HG02973 (cell line): ENCODE data around the gene FEN1.

Source experiments
- ATAC-seq: cut with Tn5 transposase; IDR thresholded peaks from one replicate; pipeline ENCODE4 v1.9.1; 2021; ENCODE audit warnings: moderate library complexity; ENCODE audit not compliant: unreplicated experiment

Gene FEN1

DNA sequence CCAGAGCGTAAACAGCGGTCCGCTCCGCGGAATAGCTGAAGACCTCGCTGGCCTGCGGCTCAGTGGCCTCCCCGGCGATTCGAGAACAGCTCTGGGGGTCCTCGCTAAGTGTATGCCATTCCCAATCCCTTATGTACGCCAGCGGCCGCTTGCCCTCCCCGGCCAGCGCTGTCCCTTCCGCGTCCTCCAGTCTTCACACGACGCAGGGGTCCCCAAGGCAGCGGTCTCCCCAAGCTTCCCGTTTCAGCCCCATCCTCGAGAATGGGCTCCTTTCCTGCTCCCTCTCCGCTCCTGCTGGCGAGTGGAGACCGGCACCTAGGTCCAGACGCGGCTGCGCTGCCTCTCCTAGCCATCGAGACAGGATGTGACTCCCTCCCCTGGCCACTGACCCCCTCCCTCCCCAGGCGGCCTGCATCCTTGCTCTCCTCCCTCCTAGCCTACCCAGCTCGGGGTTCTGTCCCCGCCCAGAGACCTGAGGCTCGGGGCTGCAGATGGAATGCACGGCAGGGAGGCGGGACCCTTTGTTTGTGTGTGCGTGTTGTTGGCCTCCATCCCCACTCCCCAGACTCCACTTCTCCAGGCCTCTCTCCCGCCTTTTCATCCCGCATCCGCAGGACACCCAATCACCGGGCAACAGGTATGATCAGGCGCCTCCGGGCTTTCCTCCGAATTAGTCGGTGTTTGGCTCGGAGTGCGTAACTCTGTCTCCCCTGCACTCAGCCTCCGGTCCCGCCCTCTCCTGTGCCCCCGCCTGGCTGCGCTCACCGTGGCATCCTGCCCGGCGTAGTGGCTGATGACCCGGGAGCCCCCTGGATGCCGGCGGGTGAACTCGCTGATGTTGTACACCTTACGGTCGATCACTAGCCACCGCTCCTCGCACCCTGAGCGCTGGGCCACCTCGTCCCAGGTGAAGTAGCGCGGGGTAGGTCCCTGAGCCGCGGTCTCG is 23.4 kb downstream of the FEN1 start:
- peak; percentile 29 for ATAC-seq

DNA sequence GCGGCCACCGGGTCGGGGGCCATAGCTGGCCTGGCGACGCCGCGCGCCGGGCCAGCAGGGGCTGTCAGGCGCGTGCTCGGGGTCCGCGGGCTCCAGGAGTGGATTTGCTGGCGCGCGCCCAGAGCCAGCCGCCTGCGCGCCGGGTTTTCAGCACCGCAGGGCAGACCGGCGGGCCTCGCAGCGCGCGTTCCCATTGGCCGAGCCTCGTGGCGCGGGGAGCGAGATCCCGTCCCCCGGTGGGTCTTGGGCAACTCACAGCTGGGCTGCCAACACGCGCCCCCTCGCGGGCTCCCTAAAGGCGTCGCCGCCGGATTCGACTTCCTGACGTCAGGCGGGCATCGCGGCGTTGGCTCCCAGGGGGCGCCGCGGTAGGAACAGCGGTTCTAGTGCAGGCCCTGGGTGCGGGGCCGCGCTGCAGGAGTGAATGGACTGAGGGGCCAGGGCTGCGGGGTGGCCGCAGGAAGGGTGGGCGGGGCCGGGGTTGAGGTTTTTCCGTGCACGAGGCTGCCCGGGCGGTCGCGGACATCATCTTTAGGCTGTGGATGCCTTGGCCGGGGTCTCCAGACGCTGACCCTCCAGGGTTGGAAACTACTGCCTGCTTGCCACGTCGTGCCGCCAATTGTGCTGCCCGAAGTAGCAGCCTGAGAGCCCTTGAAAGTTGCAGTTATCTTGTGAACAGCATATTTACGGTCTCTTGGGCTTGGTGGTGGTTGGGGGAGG is 24.2 kb downstream of the FEN1 start, which contains the start of gene FADS1:
TSS of gene FADS1 (minus strand) at position 268 of the 720 bp plus-strand sequence. CDS start at position 194, 74 bp downstream.
- ATAC-seq = no peak

DNA sequence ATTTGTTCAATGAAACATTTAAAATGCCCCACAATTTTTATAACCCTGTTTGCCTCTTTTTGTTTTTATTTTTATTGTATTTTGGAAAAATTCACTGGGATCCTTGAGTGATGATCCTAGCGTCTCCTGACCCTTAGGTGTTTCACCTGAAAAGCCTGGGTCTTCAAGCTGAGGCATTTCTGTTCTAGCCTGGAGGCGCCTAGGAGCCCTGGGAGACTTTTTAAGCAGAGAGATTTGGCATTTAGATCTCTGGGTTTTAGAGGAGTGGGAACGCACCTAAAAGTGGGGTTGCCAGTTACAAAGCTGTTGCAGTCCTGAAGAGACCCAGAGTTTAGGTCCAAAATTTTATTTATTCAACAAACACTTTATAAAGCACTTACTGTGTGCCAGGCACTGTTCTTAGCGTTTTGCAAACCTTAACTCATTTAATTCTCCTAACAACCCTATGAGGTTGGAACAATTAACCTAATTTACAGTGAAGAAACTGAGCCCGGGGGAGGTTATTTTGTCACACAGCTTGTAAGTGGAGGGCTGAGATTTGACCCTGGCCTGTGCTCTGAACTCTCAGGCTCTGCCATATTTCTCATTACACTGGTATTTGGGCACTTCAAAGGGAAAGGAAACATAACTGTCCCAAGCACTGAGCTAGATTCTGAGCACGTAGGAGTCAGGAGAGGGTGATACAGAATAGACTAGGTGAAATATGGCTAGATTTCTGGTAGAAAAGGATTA is 24.9 kb downstream of the FEN1 start:
- ATAC-seq = no peak

DNA sequence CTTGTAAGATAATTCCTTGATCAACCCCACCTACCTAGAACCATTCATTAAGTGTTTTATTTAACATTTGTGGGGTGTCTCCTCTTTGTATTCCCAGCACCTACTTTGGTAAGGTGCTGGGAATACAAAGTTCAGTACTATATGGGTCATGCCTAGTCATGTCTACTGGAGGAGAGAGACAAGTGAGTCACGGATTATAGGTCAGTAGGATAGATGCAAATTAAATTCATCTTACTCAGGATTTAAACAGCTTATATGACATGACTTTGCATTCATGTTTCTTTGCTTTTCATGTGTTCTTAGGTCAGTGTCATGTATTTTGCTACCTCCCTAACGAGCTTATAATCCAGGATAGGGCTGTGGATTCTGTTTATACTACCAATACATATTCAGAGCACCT is 27.5 kb downstream of the FEN1 start:
- no peak for ATAC-seq

DNA sequence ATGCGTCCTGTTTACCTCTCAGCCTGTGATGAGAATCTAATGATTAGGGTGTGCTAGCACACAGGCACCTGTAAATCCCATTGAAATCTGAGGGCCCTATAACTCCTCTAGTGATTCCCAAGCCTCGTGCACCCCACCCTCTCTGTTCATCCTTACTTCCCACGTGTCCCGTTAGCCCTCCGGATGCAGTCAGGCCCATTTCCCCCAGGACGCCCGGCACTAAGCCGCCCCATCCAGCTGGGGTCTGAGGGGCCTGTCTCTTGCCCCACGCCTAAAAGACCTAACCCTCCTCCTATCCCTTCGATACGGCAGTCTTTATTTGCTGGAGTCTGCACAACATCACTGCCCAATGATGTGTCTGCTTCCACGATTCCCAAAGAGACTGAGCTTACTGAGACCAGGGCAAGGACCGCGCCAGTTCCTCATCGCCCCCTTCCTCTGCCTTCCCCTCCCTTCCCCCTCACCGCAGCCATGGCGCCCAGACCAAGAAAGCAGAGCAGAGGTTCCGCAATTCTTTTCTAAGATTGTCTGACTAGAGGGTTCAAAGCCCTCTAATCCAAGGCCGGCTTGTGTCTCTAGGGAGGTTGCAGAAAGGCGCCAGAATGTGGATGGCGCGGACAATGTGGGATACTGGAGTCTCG is 34.3 kb downstream of the FEN1 start:
- peak; percentile 5 for ATAC-seq

DNA sequence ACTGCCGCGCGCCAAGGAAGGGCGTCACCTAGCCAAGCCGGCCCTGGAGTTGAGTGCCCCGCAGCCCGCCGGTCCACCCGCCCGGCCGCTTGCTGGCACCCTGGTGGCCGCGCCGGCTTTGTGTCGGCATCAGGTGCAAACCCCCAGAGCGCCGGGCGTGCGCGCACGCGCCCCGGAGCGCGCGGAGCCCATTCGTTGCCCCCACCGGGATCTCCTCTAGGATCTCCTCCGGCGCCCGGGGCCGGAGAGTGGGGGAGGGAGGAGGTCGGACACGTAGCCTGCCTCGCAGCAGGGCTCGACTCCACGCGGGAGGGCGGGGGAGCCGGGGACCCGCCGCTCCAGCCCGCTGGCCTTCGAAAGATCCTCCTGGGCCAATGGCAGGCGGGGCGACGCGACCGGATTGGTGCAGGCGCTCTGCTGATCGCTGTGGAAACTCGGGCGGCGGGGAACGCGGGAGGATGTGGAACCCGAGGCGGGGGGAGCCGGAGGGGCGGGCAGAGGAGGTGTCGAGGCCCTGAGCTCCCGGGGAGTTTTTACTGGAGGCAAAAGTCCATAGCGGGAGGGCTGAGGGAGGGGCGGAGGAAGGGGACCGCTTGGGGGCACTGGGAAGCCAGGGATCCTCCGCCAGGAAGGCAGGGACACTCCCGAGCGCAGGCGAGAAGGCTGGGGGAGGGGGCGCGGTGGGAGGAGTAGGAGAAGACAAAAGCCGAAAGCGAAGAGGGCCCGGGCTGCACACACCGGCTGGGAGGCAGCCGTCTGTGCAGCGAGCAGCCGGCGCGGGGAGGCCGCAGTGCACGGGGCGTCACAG is 35.1 kb downstream of the FEN1 start, which contains the start of gene FADS2:
TSS of gene FADS2 (plus strand) at position 730 of the 808 bp plus-strand sequence. CDS start 91 bp downstream, outside the sequence.
- ATAC-seq = peak; percentile 58

DNA sequence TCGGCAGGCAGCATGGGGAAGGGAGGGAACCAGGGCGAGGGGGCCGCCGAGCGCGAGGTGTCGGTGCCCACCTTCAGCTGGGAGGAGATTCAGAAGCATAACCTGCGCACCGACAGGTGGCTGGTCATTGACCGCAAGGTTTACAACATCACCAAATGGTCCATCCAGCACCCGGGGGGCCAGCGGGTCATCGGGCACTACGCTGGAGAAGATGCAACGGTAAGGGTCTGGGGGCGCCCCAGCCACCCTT is 35.6 kb downstream of the FEN1 start:
- no peak for ATAC-seq

DNA sequence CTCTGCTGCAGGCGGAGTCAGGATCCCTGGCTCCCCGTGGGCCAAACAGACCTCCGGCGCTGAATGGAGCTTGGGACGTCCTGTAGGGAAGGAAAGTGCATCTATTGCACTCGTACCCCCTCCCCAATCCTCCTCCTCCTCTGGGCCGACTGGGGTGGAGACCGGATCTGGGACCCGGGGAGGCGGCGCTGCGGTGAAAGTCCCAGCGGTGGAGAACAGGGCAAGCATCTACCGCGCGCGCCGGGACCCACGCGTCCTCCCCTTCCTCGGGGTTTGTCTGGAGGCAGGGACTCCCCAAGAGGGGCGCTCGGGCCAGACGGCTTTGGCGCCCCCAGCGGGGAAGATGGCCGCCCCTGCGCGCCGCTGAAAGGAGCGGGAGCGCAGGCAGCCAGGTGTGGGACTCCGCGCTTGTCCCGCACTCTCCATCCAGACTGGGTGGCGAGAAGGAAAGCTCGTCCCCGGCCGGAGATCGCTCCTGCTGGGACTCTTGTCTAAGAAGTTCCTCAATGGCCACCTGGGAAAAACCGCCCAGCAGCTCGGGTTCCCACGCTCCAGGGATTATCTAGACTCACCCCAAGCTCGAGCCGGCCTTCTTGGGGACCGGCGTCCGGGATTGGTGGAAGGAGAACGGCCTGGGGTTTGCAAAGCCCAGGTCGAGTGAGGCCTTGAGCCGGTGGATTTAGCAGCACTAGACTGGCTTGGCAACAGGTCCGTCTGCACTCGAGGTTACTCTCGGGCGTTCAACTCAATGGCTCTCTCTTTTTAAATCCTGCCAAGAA is 36.1 kb downstream of the FEN1 start:
- ATAC-seq = peak; percentile 24

DNA sequence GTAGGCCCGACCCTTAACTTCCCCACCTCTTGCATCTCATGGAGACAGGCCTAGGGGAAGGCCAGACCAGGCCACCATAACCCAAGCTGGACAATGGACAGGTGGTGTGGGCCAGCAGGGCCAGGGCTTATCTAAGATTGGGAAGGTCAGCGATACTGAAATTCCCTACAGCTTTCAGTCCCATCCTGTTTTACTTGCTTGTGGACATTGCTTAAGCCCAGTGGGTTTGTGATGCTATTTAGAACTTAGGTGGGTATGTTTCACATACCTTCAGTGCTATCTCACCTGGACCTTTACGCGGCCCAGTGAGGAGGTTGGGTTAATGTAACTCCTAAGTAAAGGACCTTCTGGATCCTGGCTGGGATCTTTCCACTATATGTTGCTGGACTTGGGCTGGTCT is 37.1 kb downstream of the FEN1 start:
- ATAC-seq = no peak

DNA sequence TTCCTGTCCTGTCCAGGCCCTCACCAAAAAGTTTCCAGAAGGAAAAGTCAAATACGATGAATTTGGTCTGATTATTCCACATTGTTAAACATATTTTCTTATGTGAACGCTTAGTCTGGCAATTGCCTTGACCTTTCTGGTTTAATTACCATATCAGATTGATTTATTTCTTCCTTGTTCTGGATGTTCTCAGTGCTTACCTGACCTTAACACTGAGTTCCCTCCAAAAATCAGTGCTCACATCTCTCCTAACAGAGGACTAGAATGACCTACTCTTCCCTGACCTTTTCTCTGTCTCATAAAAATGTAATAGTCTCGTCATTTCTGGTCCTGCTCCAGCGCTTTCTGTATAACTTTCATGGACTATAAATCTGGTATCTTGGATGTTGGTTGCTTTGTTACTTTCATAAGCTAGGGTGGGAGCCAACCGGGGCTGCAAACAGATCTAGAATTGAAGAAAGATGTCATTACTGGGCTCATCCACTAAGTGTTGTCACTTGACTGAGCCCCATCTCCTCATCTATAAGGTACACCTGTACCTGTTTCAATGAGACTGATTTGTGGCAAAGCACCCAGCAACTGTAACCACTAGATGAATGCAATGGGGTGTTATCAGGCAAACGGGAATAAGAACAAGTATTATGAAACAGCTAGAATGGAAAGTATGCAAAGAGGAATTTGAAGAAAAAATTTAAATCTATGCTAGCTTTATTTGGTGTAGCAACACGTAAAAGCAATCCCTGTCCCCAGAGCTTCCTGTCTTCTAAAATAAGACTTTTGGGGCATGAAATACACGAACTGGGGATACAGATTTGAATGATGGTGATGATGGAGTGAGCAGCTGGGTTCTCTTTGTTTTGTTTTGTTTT is 37.8 kb downstream of the FEN1 start:
- ATAC-seq = no peak

DNA sequence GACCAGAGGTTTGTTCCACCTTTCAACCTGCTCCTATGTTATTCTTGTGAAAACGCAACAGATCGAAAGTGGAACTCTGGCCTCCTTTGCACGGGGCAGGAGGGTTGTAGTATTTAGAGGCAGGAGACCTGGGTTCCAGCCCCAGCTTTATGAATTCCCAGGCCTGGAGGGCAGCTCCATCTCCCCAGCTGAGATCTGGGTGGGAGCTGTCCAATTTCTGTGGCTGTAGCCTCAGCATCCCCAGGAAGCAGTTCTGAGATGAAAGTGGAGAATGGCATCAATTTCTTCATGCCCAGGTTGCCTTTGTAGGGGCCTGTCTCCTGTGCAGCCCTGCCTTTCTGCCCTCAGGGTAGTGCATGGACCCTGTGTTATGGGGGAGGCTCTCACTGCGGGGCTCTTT is 39.5 kb downstream of the FEN1 start:
- no peak for ATAC-seq

DNA sequence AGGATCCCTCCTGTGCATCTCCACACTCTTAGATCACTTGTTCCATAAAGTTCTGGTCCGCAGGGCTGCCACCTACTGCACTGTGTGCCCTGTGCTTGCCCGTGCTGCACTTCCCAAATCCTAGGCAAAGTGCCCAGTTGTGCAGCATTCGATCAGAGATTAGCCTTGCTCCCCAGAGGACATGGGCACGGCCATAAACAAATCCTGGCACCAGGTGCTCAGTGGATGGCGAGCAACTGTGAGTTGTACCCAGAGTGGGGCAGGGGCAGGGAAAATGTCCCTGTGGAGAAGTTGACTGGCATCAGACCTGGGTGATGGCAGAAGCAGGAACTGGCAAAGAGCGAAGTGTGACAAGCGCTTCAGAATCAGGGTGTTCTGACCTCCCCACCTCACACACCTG is 40.0 kb downstream of the FEN1 start:
- no peak for ATAC-seq

DNA sequence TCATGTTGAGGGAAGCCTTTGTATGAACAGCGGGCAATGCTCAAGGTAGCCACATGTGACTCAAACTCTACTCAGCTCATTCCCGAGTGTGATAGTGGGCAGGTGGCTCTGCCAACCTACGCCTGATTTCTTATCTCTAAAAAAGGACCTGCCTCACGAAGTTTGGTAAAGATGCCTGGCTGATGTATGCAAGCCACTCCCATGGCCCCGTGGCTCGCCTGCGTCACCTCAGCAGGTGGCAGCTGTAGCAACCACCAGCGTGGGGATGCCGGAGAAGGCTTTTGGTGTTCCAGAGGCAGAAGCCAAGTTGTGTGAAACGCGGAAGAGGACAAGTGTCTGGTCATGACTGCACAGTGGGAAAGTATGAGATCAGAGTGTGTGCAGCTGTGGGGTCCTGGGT is 40.8 kb downstream of the FEN1 start:
- no peak for ATAC-seq

DNA sequence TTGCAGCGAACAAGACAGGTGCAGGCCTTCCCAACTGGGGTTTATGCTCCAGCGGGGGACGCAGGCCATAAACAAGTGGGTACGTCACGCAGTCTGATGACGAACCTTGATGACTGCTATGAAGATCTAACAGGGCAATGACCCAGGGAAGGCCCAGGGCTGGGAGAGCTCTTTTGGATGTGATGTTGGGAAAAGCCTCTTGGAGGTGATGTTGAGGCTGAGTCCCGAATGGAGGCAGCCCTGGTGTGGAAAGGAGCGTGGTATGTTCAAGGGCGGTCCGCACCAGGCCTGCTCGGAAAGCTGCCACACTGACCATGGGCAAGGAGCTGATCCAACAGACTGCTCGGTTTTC is 41.2 kb downstream of the FEN1 start:
- no peak for ATAC-seq

DNA sequence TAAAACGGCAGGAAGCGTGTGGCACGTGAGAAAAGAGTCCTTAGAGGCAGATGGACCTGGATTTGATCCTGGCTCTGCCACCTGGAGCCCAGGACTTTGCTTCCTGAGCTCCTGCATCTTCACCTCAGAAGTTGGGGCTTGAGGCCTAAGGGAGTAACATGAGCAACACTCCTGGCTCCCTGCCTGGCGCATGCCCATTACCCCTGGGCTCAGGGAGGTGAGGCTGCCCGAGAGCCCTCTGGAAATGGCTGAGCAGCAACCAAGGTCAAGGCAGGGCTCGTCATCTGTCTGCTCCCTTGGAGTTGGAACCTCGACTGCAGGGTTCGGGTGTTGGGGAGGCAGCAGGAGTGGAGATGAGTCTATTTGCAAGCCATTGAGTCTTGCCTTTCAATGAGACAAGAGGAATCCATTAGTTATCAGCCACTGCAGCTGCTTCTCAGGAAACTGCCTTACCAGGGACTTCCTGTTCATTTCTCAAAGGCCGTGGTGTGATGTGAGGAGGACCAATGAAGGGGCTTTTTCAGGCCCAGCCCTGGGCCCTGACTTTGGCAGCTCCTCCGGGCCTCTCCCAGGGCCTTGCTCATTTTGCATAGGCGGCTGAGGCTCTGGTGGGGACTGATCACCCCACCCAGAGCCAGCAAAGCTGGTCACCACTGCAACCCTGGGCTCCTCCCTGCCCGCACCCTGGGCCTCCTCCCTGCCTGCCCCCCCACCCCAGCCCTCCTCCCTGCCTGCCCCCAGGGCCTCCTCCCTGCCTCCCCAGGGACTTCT is 41.8 kb downstream of the FEN1 start:
- peak; percentile 71 for ATAC-seq

DNA sequence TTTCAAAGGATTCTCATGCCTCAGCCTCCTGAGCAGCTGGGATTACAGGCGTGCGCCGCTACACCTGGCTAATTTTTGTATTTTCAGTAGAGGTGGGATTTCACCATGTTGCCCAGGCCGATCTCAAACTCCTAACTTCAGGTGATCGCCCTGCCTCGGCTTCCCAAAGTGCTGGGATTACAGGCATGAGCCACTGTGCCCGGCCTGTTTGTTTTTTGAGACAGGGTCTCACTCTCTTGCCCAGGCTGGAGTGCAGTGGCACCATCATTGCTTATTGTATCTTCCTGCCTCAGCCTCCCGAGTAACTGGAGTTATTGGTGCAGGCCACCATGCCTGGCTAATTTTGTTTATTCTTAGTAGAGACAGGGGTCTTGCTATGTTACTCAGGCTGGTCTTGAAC is 43.5 kb downstream of the FEN1 start:
- ATAC-seq = no peak

DNA sequence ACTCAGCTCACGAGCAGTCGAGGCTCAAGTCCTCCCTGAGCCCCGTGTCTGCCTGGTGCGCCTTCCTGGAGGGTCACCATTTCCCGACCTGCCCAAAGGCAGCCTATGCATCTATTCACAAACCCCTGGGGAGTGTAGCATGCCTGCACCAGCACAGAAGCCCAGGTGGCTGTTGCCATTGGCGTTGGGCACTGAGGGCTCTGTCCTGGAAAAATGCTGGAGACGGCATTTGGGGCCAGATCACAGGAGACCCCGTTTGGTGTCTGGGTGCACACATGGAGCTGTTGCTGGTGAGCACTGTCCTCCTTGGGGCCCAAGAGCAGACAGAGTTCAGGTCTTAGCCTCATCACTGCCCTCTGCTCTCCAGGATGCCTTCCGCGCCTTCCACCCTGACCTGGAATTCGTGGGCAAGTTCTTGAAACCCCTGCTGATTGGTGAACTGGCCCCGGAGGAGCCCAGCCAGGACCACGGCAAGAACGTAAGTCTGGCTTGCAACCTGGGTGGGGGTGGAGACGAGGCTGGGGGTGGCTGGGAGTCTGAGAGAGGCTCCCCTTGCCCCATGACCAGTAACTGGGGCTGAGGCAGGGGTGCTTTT is 44.8 kb downstream of the FEN1 start:
- ATAC-seq = no peak
